Measurements from ENCODE around the gene PDLIM4. TPM values are rescaled to one million over a fixed set of nuclear protein-coding genes. Genes with fewer than 3 reads are reported as not detected.

Gene PDLIM4
- polyA plus RNA-seq, 3 donors = 11.0 to 13.0 (median 11.2) TPM

DNA sequence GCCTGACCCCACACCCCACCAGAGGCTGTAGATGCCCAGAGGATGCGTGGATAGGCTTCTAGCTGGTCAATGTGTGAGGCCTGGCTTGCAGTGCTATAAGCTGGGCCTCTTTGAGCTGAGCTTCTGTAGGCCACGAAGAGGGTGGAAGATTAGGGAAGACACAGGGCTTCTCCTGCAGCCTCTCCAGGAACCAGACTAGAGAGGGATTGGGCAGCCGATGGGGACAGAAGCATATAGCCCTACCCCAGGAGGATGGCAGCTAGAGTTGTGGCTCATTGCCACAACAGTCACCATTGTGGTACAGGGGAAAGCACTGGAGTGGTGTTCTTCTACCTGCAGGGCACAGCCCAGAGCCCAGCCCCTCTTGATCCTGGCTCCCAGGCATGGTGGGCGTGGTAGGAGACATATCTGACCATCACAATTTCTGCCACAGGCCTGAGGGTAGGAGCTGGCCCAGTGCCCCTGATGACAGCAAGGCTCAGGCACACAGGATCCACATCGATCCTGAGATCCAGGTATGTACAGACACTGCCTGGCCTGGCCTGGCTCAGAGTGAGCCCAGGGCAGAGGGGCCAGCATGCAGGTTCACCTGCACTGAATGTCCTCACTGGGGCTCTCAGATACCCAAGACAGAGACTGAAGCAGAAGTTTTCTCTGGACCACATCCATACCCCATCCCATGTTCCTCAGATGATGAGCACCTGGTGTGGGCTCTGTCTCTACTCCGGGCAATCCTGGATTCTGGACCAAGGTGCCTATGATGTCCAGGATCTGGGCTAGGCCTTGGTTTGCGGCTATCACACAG lies 8.7 kb downstream of the PDLIM4 start:
- DNase-seq (ENCODE audit: low read depth in 3 of 3, low spot score in 2 of 3) = no peak

DNA sequence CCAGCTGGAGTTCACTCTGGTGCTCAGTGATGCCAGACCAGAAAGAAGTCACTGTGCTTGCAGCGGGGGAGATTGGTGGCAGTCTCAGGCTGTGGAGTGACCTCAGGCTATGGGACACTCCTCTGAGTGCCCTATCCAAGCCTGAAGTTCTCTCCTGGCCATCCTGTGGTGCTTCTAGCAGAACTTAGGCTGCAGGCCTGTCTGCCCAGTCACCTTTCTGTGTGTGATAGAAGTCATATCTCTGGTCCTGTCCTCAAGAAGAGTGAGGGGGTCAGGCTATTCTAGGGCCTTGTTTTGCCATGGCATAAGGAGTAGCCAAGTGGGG lies 9.3 kb downstream of the PDLIM4 start:
- no peak for DNase-seq (ENCODE audit: low read depth in 3 of 3, low spot score in 2 of 3)

DNA sequence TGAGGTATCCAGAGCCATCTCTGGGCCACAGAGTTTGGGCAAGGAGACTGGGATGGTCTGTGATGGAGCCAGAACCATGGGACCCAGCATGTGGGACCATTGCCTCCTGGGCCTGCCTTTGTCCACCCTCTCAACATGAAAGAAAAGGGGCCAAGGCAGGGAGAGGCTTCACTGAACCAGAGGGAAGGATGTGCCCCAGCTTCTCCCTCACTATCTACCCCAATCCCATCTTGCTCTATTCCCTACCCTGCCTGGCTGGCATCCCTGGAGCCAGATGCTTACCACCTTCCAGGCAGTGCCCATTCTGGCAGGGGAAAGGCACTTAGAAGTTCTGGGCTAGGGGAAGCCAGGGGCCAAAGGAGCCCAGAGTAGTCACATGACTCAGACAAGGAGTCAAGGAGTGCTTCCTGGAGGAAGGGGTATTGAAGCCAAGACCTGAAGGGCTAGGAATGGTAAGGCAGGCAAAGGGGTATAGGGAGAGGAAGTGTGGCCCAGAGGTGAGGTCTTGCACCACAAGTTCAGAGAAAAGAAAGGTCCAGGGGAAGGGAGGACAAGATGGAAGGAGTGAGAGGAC lies 9.8 kb downstream of the PDLIM4 start:
- no peak for DNase-seq (ENCODE audit: low read depth in 3 of 3, low spot score in 2 of 3)

DNA sequence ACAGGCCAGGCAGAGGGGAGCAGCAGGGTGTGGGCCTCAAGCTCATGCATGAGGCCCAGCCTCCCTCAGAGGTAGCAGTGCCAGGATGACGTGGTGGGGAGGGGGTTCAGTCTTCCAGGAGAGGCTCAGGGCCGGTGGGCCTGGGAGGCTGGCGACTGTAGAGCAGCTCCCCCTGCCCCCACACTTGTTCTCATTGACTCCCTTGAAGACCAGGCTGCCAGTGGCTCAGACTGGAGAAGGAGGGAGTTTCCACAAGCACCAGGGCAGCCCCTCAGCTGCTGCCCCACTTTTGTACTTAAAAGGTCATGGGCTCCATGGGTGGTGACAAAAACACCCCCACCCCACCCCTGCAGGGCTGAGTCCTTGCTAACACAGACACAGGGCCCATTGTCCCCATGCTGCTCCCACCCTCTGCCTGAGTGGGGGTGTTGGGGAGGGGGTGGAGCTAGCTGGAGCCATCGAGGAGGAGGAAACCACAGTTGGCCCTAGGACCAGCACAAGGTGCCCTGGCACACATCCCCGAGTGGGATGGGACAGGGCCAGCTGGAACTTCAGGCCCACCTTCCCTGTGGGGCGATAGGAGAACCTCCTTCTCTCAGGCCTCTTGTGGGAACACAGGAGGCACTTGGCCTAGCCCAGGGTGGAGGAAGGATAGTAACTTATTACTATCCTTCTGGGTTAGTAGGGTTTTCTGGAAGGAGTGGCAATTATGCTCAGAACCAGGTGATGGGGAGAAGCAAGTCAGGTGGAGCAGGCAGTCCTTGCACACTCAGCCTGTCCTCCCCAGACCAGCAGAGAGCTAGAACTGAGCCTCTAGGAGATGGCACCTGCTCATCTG lies 10.7 kb downstream of the PDLIM4 start:
- DNase-seq (ENCODE audit: low read depth in 3 of 3, low spot score in 2 of 3) = no peak

DNA sequence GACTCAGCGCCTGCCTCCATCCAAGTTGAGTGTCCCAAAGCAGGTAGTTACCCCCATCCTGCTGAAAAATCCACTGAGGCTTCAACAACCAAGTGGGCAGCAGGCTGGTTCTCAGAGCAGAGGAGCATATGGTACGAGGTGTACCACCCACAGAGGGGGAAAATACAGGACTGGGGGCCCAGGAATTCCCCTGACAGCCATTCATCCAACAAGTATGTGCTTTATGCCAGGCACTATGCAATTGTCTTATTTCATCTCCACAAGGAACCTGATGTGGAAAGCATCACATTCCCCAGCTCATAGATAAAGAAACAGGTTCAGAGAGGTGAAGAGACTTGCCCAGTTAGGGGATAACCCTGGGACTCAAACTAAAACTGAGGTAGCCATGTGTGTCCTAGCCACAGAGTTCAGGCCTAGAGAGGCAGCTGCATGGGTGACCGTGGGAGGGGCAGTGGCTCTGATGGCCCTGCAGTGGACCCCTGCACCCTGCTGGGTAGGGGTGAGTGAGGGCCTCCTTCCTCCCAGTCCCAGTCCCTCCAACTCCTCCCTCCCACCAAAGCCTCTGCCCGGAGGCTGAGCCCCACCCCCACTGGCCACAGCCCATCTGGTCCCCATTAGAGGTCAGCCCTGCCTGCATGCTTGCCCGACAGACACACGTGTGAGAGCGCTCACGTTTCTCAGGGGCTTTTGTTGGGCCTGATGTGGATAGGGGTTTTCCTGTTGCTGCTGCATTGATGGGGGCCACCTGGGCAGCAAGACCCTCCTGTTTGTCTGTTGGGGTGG lies 11.5 kb downstream of the PDLIM4 start:
- no peak for DNase-seq (ENCODE audit: low read depth in 3 of 3, low spot score in 2 of 3)

DNA sequence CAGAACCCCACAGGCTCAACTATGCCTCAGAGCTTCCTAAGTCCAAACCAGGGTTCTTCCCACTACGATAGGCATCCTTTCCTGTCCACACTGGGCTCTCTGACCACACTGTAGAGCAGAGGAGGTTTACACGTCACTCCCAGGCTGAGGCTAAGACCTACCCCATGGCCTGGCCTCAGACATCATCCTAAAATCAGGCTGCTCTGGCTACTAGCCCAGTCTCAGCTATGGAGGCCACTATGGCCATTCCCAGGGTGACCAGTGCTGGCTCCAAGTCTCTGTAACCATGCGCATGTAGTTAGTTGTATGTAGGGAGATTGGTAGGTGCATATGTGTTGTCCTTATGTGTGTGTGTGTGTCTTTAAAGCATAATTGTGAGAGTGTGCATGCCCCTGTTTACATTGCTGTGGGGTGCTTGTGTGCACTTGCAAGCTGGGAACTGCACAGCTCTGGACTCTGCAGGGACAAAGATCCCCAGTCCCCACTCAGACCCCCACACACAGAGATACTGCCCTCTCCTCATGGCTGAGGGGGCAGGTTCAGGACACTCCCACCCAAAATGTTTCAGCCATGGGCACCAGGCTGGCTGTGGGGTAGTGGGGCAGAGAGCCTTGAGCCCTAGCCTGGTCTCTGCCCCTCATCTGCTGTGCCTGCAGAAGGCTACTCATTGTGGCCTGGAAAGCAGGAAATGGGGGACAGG lies 12.3 kb downstream of the PDLIM4 start:
- no peak for DNase-seq (ENCODE audit: low read depth in 3 of 3, low spot score in 2 of 3)

DNA sequence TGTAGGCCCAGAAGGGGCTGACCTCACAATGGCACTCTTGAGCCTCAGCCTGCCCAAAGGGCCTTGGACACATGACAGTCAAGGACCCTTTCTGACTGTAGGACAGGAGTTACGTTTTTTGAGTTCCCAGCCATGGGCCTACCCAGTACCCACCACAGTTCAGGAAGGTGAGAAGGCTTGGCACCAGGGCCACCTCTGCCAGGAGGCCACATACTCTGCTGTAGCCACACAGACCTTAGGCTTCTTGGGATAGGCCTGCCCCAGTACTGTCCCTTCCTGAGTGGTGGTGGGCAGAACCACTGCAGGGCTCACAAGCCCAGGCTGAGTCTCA lies 12.8 kb downstream of the PDLIM4 start:
- no peak for DNase-seq (ENCODE audit: low read depth in 3 of 3, low spot score in 2 of 3)

DNA sequence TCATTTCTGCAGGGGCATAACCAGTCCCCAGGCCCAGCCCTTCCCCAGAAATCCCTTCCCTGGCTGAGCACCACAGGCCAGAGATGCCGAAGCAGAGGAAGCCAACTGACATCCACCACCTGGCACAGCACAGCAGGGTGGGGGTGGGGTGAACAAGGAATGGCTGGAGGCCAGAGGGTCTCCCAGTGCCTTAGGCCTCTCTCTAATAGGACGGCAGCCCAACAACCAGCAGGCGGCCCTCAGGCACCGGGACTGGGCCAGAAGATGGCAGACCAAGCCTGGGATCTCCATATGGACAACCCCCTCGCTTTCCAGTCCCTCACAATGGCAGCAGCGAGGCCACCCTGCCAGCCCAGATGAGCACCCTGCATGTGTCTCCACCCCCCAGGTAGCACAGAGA lies 13.2 kb downstream of the PDLIM4 start:
- no peak for DNase-seq (ENCODE audit: low read depth in 3 of 3, low spot score in 2 of 3)

DNA sequence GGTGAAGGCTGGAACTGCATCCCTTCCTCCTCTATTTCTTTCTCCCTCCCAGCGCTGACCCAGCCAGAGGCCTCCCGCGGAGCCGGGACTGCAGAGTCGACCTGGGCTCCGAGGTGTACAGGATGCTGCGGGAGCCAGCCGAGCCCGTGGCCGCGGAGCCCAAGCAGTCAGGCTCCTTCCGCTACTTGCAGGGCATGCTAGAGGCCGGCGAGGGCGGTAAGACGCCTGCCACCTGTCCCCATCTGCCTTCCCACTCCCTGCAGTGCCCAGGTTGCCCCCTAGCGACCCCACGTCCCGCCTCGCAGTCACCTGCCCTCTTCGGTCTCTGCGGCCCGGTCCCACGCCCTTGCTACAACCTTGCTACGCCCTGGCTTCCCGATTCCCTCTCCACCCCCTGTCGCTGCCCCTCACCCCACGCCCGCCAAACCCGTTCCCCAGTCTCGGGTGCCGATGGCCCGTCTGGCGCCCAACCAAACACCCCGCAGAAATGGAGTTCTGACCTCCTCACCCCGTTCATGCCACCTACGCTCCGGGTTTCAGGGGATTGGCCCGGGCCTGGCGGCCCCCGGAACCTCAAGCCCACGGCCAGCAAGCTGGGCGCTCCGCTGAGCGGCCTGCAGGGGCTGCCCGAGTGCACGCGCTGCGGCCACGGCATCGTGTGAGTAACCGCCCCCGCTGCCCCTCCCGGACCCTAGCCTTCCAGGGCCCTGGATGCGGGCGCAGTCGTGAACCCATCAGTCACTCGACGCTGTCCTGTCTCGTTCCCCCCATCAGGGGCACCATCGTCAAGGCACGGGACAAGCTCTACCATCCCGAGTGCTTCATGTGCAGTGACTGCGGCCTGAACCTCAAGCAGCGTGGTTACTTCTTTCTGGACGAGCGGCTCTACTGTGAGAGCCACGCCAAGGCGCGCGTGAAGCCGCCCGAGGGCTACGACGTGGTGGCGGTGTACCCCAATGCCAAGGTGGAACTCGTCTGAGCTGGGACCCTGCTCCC lies 14.1 kb downstream of the PDLIM4 start:
- DNase-seq (ENCODE audit: low read depth in 3 of 3, low spot score in 2 of 3) = no peak

DNA sequence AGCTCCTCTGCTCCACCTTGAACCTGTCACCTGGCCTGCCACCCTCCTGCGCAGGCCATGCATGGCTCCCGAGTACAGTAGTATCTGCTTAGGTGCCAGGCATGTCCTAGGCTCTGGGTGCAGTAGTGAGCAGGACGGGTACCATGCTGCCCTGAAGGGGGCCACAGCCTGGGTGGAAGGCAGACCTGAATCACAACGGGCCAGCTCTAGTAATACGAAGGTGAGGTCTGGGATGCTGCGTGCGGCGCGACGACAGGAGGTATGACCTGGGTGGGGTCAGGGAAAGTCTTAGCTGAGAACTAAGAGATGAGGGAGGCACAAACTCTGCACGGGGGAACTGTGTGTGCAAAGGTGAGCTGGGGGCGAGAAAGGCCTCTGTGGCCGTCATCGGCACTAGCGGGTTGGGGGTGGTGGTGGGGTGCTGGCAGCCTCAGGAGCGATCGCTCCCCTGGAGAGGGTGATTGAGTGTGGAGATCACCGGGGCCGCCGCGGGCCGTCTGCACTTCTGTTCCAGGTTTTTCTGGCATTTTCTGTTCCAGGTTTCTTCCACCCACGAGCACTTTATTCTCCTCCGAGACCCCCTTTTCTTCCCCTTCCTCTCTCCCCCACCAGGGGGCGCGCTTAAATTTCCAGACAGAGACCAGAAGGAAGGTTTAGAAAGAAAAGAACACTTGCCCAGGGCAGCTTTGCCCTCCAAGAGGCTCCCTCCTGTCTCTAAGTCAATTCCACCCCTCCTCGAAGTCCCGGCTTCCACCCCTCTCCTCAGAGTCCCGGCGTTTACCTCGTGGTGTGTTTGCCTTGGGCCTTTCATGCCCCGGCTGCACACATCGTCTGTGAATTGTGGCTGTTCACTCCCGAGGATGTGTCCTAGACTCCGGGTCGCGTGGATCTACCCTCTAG lies 15.1 kb downstream of the PDLIM4 start:
- no peak for DNase-seq (ENCODE audit: low read depth in 3 of 3, low spot score in 2 of 3)

DNA sequence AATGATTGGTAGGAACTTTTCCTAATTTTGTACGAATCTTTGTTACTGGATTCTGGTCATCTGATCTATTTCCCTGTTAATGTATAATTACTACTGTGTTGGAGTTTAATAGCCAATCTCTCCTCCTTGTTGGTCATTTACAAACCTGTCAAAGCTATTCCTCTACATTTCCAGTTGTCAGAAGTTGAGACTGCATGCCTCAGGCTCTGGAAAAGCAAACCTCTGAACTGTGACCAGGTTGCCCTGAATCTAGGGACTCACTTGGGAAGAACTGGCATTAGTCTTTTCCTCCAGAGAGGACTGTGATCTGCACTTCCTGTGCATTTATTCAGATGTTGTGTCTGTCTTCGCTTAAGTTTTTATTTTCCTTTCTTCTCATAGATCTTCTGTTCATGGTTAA lies 16.1 kb downstream of the PDLIM4 start:
- no peak for DNase-seq (ENCODE audit: low read depth in 3 of 3, low spot score in 2 of 3)

DNA sequence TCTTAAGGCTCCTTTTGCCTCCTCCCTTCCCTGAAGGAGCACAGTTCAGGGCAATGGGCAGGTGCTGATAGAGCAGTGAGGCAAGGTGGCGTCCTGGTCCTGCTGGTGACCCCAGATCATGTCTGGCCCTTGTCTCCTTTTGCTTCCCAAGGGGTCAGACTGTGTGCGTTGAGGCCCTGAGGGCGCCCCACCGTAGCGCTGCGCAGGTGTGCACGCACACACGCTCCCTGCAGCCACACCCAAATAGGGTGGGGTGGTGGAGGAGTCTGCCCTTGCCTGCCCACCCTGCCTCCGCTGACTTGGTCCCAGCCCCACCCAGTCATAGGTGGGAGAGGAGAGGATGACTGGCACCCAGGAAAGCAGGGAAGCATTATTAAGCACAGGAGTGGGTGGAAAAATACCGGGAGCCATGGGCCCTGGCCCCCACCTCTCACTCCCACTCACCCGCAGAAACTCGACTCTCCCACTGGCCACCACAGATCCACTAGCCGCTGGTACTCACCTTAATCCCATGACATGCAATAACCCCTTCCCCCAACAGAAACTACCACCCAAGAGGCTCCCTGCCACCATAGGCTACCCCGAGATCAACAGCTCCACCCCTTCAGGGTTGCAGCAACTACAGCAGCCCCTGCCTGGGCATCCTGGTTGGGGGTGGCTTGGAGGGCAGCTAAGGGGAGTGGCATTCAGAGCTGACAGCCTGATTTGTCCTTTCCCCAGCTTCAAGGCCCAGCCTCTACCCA lies 16.7 kb downstream of the PDLIM4 start:
- DNase-seq (ENCODE audit: low read depth in 3 of 3, low spot score in 2 of 3) = no peak

DNA sequence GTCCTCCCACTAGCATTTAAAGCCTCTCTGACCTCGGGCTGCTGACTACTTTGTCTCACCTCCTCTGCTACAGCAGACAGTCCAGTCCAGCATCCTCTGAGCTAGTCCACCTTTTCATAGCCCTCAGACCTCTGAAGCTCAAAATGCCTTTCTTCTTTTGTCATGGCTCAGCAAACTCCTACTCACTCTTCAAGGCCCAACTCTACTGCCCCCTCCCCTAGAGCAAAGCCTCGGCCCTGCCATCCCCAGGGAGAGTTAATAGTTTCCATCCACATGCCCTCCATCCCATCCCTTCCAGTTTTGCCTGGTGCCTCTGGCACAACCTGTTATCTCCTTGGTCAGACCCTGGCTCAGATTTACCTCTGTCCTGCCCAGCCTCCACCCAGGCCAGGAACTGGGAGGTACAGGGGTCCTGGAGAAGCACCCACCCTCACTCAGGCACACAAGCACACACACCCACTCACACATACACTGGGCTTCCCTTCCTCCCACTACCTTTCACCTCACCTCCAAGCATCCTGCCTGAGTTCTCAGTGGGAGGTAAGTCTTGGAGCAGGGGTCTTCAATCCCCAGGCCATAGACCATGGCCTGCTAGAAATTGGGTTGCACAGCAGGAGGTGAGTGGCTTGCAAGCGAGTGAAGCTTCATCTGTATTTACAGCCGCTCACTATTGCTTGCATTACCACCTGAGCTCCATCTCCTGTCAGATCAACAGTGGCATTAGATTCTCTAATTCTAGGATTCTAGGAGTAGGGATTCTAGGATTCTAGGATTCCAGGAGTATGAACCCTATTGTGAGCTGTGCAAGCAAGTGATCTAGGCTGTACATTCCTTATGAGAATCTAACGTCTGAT lies 18.1 kb downstream of the PDLIM4 start:
- DNase-seq (ENCODE audit: low read depth in 3 of 3, low spot score in 2 of 3) = no peak

DNA sequence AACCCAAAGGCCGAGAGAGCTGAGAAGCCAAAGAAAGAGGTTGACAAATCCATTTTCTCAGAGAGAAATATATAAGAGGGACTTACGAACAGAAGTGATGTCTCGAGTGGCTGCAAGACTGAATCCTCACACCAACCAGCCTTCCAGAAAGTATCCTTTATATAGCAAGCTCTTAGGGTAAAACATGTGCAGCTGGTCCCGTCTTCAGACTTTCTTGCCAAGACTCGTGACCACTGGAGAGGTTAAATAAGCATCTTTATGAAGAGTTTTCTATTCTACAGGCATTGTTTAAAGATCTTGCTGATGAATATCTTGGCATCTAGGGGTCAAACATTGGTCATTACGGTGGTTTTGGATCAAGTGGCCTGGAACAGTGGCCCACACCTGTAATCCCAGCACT lies 19.8 kb downstream of the PDLIM4 start:
- DNase-seq (ENCODE audit: low read depth in 3 of 3, low spot score in 2 of 3) = no peak

DNA sequence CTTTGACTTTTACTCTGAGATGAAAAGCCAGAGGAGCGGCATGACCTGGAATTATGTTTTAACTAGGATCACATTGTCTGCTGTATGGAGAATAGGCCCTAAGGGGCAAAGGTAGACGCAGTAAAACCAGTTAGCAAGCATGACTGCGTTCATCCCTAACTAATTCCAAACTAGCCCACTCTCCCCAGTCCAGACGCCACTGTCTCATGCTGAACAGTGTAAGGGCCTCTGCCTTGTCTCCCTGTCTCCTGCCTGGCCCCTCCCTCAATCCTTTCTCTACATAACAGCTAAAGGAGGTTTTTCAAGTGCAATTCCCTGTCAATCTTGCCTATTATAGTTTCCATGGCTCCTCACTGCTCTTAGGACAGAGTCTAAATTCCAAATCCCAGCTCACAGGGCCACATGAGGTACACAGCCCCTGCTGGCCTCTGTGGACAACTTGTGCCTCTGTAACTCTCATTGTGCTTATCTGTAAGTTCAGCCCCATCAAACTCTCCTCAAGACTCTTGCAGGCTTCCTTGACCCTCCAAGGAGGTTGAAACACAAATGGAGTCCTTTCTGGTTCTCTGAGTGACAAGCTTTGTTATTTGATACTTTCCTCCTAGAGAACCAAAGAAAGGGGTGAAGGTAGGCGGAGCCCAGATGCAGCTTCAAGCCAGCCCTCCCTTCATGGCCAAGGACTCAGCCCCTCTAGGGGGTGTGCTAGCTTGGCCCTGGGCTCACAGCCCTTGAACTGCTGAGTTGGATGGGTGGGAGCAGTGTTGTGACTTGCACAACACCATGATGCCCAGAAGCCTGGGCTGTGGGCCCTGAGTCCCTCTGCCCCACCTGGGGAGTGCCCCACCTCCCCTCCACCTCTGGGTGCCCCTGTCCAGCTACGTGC lies 20.7 kb downstream of the PDLIM4 start:
- no peak for DNase-seq (ENCODE audit: low read depth in 3 of 3, low spot score in 2 of 3)

DNA sequence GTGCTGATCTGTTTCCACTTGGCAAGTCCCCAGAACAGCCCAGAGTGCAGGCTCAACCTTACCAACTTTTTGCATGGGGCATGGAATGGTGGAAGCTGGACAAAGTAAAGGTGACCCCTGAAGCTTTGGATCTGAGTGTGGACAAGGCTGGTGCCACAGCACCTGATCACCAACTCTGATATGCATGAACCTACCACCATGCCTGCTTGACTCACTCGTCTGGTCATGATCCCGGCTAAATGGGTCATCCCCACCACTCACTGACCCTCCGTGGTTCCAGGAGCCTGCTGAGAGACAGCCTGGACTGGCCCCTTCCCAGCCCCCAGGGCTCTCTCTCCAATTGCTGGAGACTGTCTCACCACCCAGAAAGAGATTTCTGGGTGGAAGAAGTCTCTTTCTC lies 22.3 kb downstream of the PDLIM4 start:
- no peak for DNase-seq (ENCODE audit: low read depth in 3 of 3, low spot score in 2 of 3)
